ENCODE results near the gene PLXDC2. TPM values are rescaled to one million over a fixed set of nuclear protein-coding genes. Genes with fewer than 3 reads are reported as not detected.

Gene PLXDC2
- total RNA-seq, 6 experiments from 2014 or later: 4.1 to 6.5 (median 5.3) TPM

- 84% methylated on average over 7 of the region's 7 CpGs for WGBS (ENCODE audit: insufficient coverage, low coverage, low lambda C conversion rate, missing lambda C conversion rate)
- no peak overlapping the region for H3K4me3 ChIP-seq
- ATAC-seq (no peak), DNase-seq (no peak)
- no peaks in the 10 kb centered on the region for H3K36me3 ChIP-seq
- no peaks in the 10 kb centered on the region for H3K4me1 ChIP-seq
- intact Hi-C loops (cut with DNase I): no loop called here
- H3K27me3 ChIP-seq: no peaks in the 10 kb centered on the region
- TF ChIP-seq CTCF (IDR thresholded peaks at IDR 0.05): no peak
- TF ChIP-seq POLR2A (IDR thresholded peaks at IDR 0.05): no peak
- H3K27ac ChIP-seq: no peak overlapping the region
- no peaks in the 10 kb centered on the region for H3K9me3 ChIP-seq
These were observed 145.1 kb downstream of the PLXDC2 start for GRCh38 chr10:19961076-19962053.

- no peak for ATAC-seq
- Histone ChIP-seq H3K9me3 (no peaks in the 10 kb centered on the region), H3K36me3 (no peaks in the 10 kb centered on the region), H3K27ac (no peak overlapping the region), H3K4me1 (no peaks in the 10 kb centered on the region), H3K27me3 (no peaks in the 10 kb centered on the region), H3K4me3 (no peak overlapping the region)
- intact Hi-C loops (cut with DNase I): no loop called here
- DNase-seq: no peak
- 46% methylated on average over 2 of the region's 2 CpGs for WGBS (ENCODE audit: insufficient coverage, low coverage, low lambda C conversion rate, missing lambda C conversion rate)
- TF ChIP-seq POLR2A (IDR thresholded peaks at IDR 0.05): no peak
- TF ChIP-seq CTCF (IDR thresholded peaks at IDR 0.05): no peak
These were observed 148.4 kb downstream of the PLXDC2 start for GRCh38 chr10:19964625-19965024.

- Histone ChIP-seq H3K36me3 (no peaks in the 10 kb centered on the region), H3K27me3 (no peaks in the 10 kb centered on the region), H3K27ac (no peak overlapping the region), H3K4me3 (no peak overlapping the region), H3K4me1 (no peaks in the 10 kb centered on the region), H3K9me3 (no peaks in the 10 kb centered on the region)
- intact Hi-C loops (cut with DNase I): no loop called here
- no peak for TF ChIP-seq CTCF (IDR thresholded peaks at IDR 0.05)
- DNase-seq (no peak), ATAC-seq (no peak)
- WGBS (ENCODE audit: insufficient coverage, low coverage, low lambda C conversion rate, missing lambda C conversion rate): 87% methylated on average over 7 of the region's 7 CpGs
These were observed 150.5 kb downstream of the PLXDC2 start for GRCh38 chr10:19966751-19967150.

- no peak for ATAC-seq
- no peaks in the 10 kb centered on the region for H3K9me3 ChIP-seq
- intact Hi-C loops (cut with DNase I): no loop called here
- no peak overlapping the region for H3K27ac ChIP-seq
- no peak for DNase-seq
- H3K36me3 ChIP-seq: no peaks in the 10 kb centered on the region
- no peaks in the 10 kb centered on the region for H3K27me3 ChIP-seq
- no peaks in the 10 kb centered on the region for H3K4me1 ChIP-seq
- TF ChIP-seq POLR2A (IDR thresholded peaks at IDR 0.05) (no peak), CTCF (IDR thresholded peaks at IDR 0.05) (no peak)
- 86% methylated on average over 3 of the region's 3 CpGs for whole genome bisulfite sequencing (ENCODE audit: insufficient coverage, low coverage, low lambda C conversion rate, missing lambda C conversion rate)
- no peak overlapping the region for H3K4me3 ChIP-seq
These were observed 151.7 kb downstream of the PLXDC2 start for GRCh38 chr10:19967981-19968380.
